ENCODE data around the gene SERINC3. TPM values are rescaled to one million over a fixed set of nuclear protein-coding genes. Genes with fewer than 3 reads are reported as not detected.

The SERINC3 gene
- 10 to 100 TPM; 83.0 to 83.6 TPM for total RNA-seq

DNA sequence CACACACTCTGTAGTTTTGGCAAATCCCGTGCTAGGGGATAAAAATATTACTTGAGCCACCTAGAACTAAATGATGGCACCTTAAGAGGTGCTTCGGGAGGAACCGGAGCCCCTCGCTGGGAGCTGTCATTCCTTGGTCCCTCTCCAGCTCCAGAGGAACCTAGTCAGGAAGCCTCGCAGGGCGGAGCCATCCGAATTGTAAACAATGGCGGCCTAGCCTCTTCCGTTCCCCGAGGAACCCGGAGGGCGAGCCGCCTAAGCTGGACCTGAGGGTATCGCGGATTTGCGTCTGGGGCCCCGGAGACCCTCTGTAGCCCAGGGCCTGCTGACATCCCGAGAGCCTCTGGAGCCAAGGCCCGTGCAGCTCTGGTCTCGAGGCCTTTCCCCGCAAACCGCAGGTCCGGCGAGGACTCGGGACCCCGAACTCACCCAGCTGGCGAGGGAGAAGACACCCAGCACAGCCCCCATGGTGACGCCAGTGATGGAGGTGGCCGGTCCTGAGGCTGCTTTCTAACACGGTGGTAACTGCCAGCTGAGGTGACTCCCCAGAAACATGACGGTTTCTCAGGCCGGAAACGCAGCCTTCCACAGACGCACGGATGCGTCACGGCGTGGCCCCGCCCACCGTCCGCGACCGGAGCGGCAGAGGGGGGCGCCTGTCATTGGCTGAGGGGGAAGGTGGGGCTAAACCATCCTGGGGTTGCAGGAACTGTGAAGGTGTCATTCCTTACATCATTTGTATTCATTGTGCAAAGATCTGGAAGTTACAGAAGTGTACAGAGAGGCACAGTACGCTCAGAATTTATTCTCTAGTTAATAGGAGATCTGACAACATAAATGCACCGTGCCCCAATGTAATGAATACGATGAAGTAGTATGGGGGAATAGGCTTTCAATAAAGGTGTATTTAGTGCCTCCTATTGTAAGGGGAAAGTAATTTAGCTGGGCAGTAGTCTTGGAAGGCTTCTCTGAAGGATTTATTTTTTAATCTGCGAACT, at the start of gene SERINC3:
TSS of gene SERINC3 (minus strand) at position 587 of the 998 bp plus-strand sequence. CDS start at position 468, 119 bp downstream.

DNA sequence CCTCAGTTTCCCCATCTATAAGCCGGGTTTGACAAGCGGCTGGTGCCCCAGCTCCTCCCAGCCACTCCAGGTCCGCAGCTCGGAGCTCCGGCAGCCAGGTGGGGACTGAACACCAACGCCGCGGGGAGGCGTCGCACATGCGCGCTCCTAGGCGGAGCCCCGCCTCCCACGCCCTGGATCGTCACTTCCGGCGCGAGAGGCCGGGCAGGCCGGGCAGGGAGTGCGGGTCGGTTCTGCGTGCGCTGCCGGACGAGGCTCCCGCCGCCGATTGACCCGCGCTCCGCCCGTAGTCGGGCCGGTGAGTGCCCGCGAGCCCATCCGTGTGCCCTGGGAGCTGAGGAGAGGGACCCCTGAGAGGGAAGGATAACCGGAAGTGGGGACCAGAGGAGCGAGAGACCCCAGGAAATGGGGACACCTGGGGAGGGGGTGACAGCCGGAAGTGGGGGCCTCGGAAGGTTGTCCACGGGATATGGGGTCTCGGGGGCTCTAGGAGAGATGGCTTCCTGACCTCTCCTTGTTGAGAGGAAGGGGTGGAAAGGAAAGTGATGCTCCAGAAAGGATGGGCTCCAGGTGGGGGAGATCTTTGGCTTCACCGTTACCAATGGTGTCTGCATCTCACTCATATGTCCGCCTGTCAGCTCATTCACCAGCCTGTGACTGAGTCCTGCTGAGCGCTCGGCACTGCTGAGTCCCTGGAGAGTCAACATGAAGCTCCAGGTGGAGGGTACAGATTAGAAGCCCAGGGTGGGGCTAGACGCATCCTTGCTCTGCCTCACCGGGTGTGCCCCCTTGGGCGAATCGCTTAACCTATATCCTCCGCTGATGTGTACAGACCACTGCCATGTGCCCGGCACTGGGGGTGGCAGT, 45.9 kb downstream of the SERINC3 start, which contains the start of gene TTPAL:
TSS of gene TTPAL (plus strand) at position 181 of the 867 bp plus-strand sequence. CDS start 4,126 bp downstream, outside the sequence.

Other genes starting within 250 kb of the SERINC3 start
- 1 to 10 TPM; 4.1 to 4.8 TPM for gene FITM2, start 210.9 kb downstream of the SERINC3 start, total RNA-seq
- gene R3HDML, start 185.0 kb downstream of the SERINC3 start, total RNA-seq, result not detected
- not detected for gene HNF4A, start 166.4 kb downstream of the SERINC3 start, total RNA-seq
- gene TTPAL, start 46.2 kb downstream of the SERINC3 start, total RNA-seq, result 10 to 100 TPM; 16.1 to 17.2 TPM
- gene PKIG, start 60.5 kb upstream of the SERINC3 start, total RNA-seq, result 1 to 10 TPM; 3.3 TPM
- gene ADA, start 129.6 kb upstream of the SERINC3 start, total RNA-seq, result 100 to 1,000 TPM; 105 to 109 TPM
- not detected for gene CCN5, start 193.3 kb upstream of the SERINC3 start, total RNA-seq
- not detected for gene KCNK15, start 223.8 kb upstream of the SERINC3 start, total RNA-seq

All from activated naive CD4-positive, alpha-beta T cell treated with anti-CD3 and anti-CD28 coated beads, Interleukin-2, amount 10 ng/mL, durations not matched to agents 5 hours and 36 hours (primary cell).